HepG2 (cell line): ENCODE measurements around the gene COL26A1. TPM values are rescaled to one million over a fixed set of nuclear protein-coding genes. Genes with fewer than 3 reads are reported as not detected.

Experiments
- ATAC-seq: fragments of 200-7000 bp; cut with Tn5 transposase; 3 replicates; pipeline ENCODE4 v1.9.1; 2020; ENCODE audit warnings: mild to moderate bottlenecking, moderate library complexity
- BruUV-seq: library from RNA; stranded (reverse); fragments of 400-500 nt; replicated peaks from 2 replicates; lab custom pipeline; 2021; lab: Mats Ljungman, UMichigan
- CTCF ChIA-PET: fragments of 300-600 bp; formaldehyde crosslinking; extraction: SDS; loops from one replicate; lab custom pipeline; 2021; ENCODE audit warnings: low total read pairs, inconsistent platforms, low intra/inter-chr PET ratio; lab: Yijun Ruan, JAX
- POLR2A ChIA-PET: fragments of 350-600 bp; sonication (Branson Sonifier 250); formaldehyde crosslinking; loops from one replicate; lab custom pipeline; 2020; ENCODE audit warnings: antibody characterized with exemption, inconsistent platforms; lab: Yijun Ruan, JAX
- DNase-seq: peaks from one replicate; pipeline ENCODE4 v3.0.0-alpha.2; 2015; ENCODE audit warnings: low spot score
- FAIRE-seq: peaks from 3 replicates; lab custom pipeline; 2011; peaks lifted over from hg19 to GRCh38; lab: Jason Lieb, UNC
- H2AFZ ChIP-seq: one replicate; pipeline ENCODE4 v1.6.1; 2011; ENCODE audit warnings: low read length, inconsistent platforms
- H3K27ac ChIP-seq: fragments of 300-600 bp; 3 replicates; pipeline ENCODE4 v1.8.0; 2011; ENCODE audit warnings: mixed run types, mild to moderate bottlenecking, mixed read lengths, low read length, inconsistent platforms; ENCODE audit not compliant: insufficient read depth; ENCODE audit errors: extremely low read length
- H3K27me3 ChIP-seq, 2 experiments: fragments of 200-600 bp in 1 of 2; 2 replicates in 1 of 2; 3 replicates in 1 of 2; pipeline versions ENCODE4 v1.6.0 to v1.8.0; 2011; ENCODE audit warnings: low read length in 2 of 2, mild to moderate bottlenecking in 2 of 2, moderate library complexity in 2 of 2, inconsistent platforms in 1 of 2; ENCODE audit not compliant: insufficient read depth in 2 of 2, control insufficient read depth in 1 of 2
- H3K36me3 ChIP-seq, 2 experiments: fragments of 200-600 bp in 1 of 2; replicated peaks in 1 of 2; 2 replicates in 1 of 2; 3 replicates in 1 of 2; pipeline versions ENCODE4 v1.5.1 to v1.8.0; 2011; ENCODE audit warnings: low read length in 2 of 2, inconsistent platforms in 1 of 2; ENCODE audit not compliant: insufficient read depth in 2 of 2, control insufficient read depth in 1 of 2
- H3K4me1 ChIP-seq: 2 replicates; pipeline ENCODE4 v1.5.1; 2012; ENCODE audit warnings: low read length, inconsistent platforms; ENCODE audit not compliant: insufficient read depth
- H3K4me2 ChIP-seq: 2 replicates; pipeline ENCODE4 v1.6.0; 2011; ENCODE audit warnings: low read depth, low read length, inconsistent platforms
- H3K4me3 ChIP-seq, 3 experiments: fragments of 200-600 bp in 1 of 3; sonication (generic), shearing (Covaris generic) in 1 of 3; replicated peaks in 1 of 3; 2 replicates each; pipeline ENCODE4 v1.5.1; 2011 to 2016; ENCODE audit warnings: low read length in 3 of 3, inconsistent platforms in 2 of 3, low read depth in 2 of 3, mild to moderate bottlenecking in 2 of 3, control low read depth in 1 of 3, mixed read lengths in 1 of 3; ENCODE audit not compliant: insufficient read depth in 1 of 3
- H3K79me2 ChIP-seq: one replicate; pipeline ENCODE4 v1.6.1; 2011; ENCODE audit warnings: low read length, inconsistent platforms; ENCODE audit not compliant: insufficient read depth
- H3K9ac ChIP-seq: 2 replicates; pipeline ENCODE4 v1.6.0; 2011; ENCODE audit warnings: mild to moderate bottlenecking, low read depth, low read length, inconsistent platforms; ENCODE audit not compliant: insufficient read depth
- H3K9me3 ChIP-seq: 2 replicates; pipeline ENCODE4 v1.5.1; 2012; ENCODE audit warnings: mild to moderate bottlenecking, low read length
- H4K20me1 ChIP-seq: 2 replicates; pipeline ENCODE4 v1.6.0; 2011; ENCODE audit warnings: inconsistent platforms, mild to moderate bottlenecking, low read length, moderate library complexity; ENCODE audit not compliant: insufficient read depth
- ATAD3A ChIP-seq: sonication (generic); formaldehyde crosslinking; IDR thresholded peaks from 2 replicates; pipeline ENCODE4 v1.4.0; 2020; ENCODE audit warnings: missing genetic modification reagents
- BCL3 ChIP-seq: sonication (generic); formaldehyde crosslinking; IDR thresholded peaks from 2 replicates; pipeline ENCODE4 v1.5.1; 2020; ENCODE audit warnings: mild to moderate bottlenecking, missing genetic modification reagents, moderate library complexity
- FOXA1 ChIP-seq, 2 experiments: fragments of 450-650 bp in 1 of 2; sonication (generic) in 1 of 2; formaldehyde crosslinking in 1 of 2; IDR thresholded peaks; 2 replicates each; pipeline versions ENCODE4 v1.4.0 to v1.6.1; 2016 to 2020; ENCODE audit warnings: missing genetic modification reagents in 1 of 2
- HOXA5 ChIP-seq: sonication (generic); formaldehyde crosslinking; IDR thresholded peaks from 2 replicates; pipeline ENCODE4 v1.4.0; 2020; ENCODE audit warnings: missing genetic modification reagents
- MBD4 ChIP-seq: IDR thresholded peaks from 2 replicates; pipeline ENCODE4 v1.6.1; 2012; ENCODE audit warnings: low read length, inconsistent platforms, borderline replicate concordance
- NR2F1 ChIP-seq, 2 experiments: fragments of 450-650 bp in 1 of 2; formaldehyde crosslinking in 1 of 2; IDR thresholded peaks; 2 replicates each; pipeline versions ENCODE4 v1.5.0 to v1.6.1; 2016 to 2020; ENCODE audit warnings: mild to moderate bottlenecking in 1 of 2, missing compliant biosample characterization in 1 of 2, missing genetic modification reagents in 1 of 2, moderate library complexity in 1 of 2
- ZNF441 ChIP-seq: sonication (generic); formaldehyde crosslinking; IDR thresholded peaks from 2 replicates; pipeline ENCODE4 v1.7.0; 2021; ENCODE audit warnings: missing genetic modification reagents, borderline replicate concordance
- ZNF687 ChIP-seq: sonication (generic); formaldehyde crosslinking; IDR thresholded peaks from 2 replicates; pipeline ENCODE4 v1.5.1; 2020; ENCODE audit warnings: mild to moderate bottlenecking, missing genetic modification reagents, moderate library complexity
- WGBS: methylation state at CpG from one replicate; pipeline ENCODE4 v1.1.6; 2017; ENCODE audit warnings: low lambda C conversion rate; 5-methylcytosine and 5-hydroxymethylcytosine counted together
- in situ Hi-C: cut with HindIII; loops from 2 replicates; pipeline ENCODE4 v1.10.0; 2017; ENCODE audit warnings: low pct_unique_long_range_greater_than_20kb; ENCODE audit not compliant: extremely low pct_ligation_motif_present
- intact Hi-C: fragments of 100-400 bp; cut with micrococcal nuclease; formaldehyde crosslinking; loops from one replicate; pipeline ENCODE4 v1.10.0; 2022; ENCODE audit not compliant: unreplicated experiment
- polyA plus RNA-seq, 8 experiments: library from polyadenylated mRNA; depleted of rRNA in 3 of 8; stranded (reverse) in 7 of 8; unstranded in 1 of 8; fragments of >200 nt; fragmentation: Illumina TruSeq in 4 of 8; extraction: Trizol in 4 of 8; gene quantifications; 2 replicates each; pipeline versions ENCODE4 v1.2.1 to v1.2.3, GENCODE V29; 2011 to 2016; ENCODE audit warnings: low read depth in 4 of 8, missing spikeins in 1 of 8, mixed read lengths in 1 of 8; ENCODE audit not compliant: insufficient read depth in 1 of 8
- total RNA-seq, 5 experiments: library from RNA; depleted of rRNA; stranded (reverse); fragments of >200 nt; fragmentation: Illumina TruSeq; extraction: Trizol; gene quantifications; 2 replicates each; pipeline ENCODE4 v1.2.3, GENCODE V29; 2016; ENCODE audit warnings: low read depth in 1 of 5
- TF ChIP-seq, protein P1 (sequence below): sonication (generic); formaldehyde crosslinking; IDR thresholded peaks from 2 replicates; pipeline ENCODE4 v1.5.0; 2020; ENCODE audit warnings: mild to moderate bottlenecking, missing genetic modification reagents

COL26A1 gene
- total and polyA plus RNA-seq, 2 of the 13 experiments (the other 11 are each of a cell fraction or from before 2014, with no cell fraction given), result 7.8 to 9.2 TPM

DNA sequence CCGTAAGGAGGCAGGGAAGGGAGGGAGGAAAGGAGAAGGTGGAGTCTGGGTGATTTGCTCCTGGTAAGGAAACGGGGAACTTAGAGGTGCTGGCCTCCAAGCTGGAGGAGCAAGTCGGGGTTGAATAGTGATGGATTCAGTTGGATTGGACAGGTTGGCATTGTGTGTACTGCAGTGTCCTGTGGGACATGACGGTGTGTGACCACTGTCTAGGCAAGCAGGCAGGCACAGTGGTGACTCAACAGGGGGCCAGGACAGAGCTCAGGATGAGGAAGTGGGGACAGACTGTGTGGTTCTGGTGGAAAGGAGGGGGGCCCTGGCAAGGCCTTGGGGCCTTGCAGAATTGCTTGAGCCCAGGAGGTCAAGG, 48.8 kb downstream of the COL26A1 start:
- Histone ChIP-seq H4K20me1 (no peaks in the 10 kb centered on the region), H2AFZ (no peak overlapping the region), H3K4me1 (peaks cover 14% of the 10 kb centered on the region), H3K4me2 (peak overlapping the region; percentile 50), H3K4me3 (peak overlapping the region in 1 of 3 experiments; percentile 19; a peak in 1 of 6 replicates), H3K27ac (no peak overlapping the region), H3K79me2 (no peaks in the 10 kb centered on the region), H3K36me3 (no peaks in the 10 kb centered on the region), H3K9me3 (peaks cover 17% of the 10 kb centered on the region), H3K27me3 (no peaks in the 10 kb centered on the region), H3K9ac (no peak overlapping the region)
- ATAC-seq (peak; percentile 49), DNase-seq (no peak), FAIRE-seq (no peak)
- ChIA-PET POLR2A (no interaction called here), CTCF (interaction anchor here (2.4 kb wide), 1 partner anchor 47 kb away, joined by 20 read pairs; no protein-coding TSS in a partner anchor)
- in situ Hi-C loops, result loop anchor here (5.0 kb wide), 1 partner anchor 44 kb away; no protein-coding TSS in a partner anchor
- 45% methylated on average over 4 of the region's 4 CpGs for WGBS
- intact Hi-C loops, result loop anchor here (1.0 kb wide), 2 partner anchors 25 to 47 kb away; no protein-coding TSS in a partner anchor
- BruUV-seq, result no TSS peak
- TF ChIP-seq MBD4 (no peak), FOXA1 (IDR thresholded peaks at IDR 0.05) (no peak), FOXA1 (CRISPR knock-in tag; IDR thresholded peaks at IDR 0.05) (no peak), NR2F1 (CRISPR knock-in tag; IDR thresholded peaks at IDR 0.05) (no peak), ATAD3A (no peak), ZNF687 (CRISPR knock-in tag) (peak; percentile 2; the same call in 1 of the 2 replicates), BCL3 (CRISPR knock-in tag) (no peak), ZNF441 (CRISPR knock-in tag) (no peak), HOXA5 (CRISPR knock-in tag) (no peak)
- TF ChIP-seq, protein P1, sequence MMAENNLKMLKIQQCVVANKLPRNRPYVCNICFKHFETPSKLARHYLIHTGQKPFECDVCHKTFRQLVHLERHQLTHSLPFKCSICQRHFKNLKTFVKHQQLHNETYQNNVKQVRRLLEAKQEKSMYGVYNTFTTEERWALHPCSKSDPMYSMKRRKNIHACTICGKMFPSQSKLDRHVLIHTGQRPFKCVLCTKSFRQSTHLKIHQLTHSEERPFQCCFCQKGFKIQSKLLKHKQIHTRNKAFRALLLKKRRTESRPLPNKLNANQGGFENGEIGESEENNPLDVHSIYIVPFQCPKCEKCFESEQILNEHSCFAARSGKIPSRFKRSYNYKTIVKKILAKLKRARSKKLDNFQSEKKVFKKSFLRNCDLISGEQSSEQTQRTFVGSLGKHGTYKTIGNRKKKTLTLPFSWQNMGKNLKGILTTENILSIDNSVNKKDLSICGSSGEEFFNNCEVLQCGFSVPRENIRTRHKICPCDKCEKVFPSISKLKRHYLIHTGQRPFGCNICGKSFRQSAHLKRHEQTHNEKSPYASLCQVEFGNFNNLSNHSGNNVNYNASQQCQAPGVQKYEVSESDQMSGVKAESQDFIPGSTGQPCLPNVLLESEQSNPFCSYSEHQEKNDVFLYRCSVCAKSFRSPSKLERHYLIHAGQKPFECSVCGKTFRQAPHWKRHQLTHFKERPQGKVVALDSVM (CRISPR knock-in tag), result peak; percentile 16; the same call in 1 of the 2 replicates
